GM19351 (cell line): ENCODE results near the gene ENTPD6.
"Not testable (repeated sequence)": the region's sequence is repeated elsewhere in the genome, so short reads cannot be mapped to it uniquely, and the experiment has no call there.

Experiments
- ATAC-seq: cut with Tn5 transposase; IDR thresholded peaks from one replicate; pipeline ENCODE4 v1.9.1; 2021; ENCODE audit warnings: mild to moderate bottlenecking, moderate library complexity; ENCODE audit not compliant: unreplicated experiment

Gene ENTPD6

GRCh38 chr20:25223179-25223661 is 27.7 kb downstream of the ENTPD6 start:
- no peak for ATAC-seq

GRCh38 chr20:25223765-25224720 is 28.5 kb downstream of the ENTPD6 start:
- no peak for ATAC-seq

- ATAC-seq, result no peak
Observed at GRCh38 chr20:25224941-25225340, 29.4 kb downstream of the ENTPD6 start.

GRCh38 chr20:25225642-25226432 is 30.3 kb downstream of the ENTPD6 start:
- ATAC-seq, result no peak

- ATAC-seq, result no peak
Observed at GRCh38 chr20:25226433-25227316, 31.2 kb downstream of the ENTPD6 start.

GRCh38 chr20:25227317-25227831 is 31.9 kb downstream of the ENTPD6 start:
- ATAC-seq, result no peak

GRCh38 chr20:25229486-25230165 is 34.1 kb downstream of the ENTPD6 start:
- ATAC-seq, result no peak

GRCh38 chr20:25230166-25230831 is 34.8 kb downstream of the ENTPD6 start:
- peak; percentile 55 for ATAC-seq

GRCh38 chr20:25233016-25233772 is 37.7 kb downstream of the ENTPD6 start:
- ATAC-seq, result no peak

GRCh38 chr20:25234009-25234849 is 38.7 kb downstream of the ENTPD6 start:
- ATAC-seq, result not testable (repeated sequence)

GRCh38 chr20:25236450-25237304 is 41.2 kb downstream of the ENTPD6 start:
- ATAC-seq, result no peak

- peak; percentile 61 for ATAC-seq
Observed at GRCh38 chr20:25237610-25238318, 42.3 kb downstream of the ENTPD6 start.

GRCh38 chr20:25238319-25239037 is 43.0 kb downstream of the ENTPD6 start:
- ATAC-seq, result no peak

- peak; percentile 74 for ATAC-seq
Observed at GRCh38 chr20:25239387-25240370, 44.2 kb downstream of the ENTPD6 start.
